Kidney (tissue), 14 donors: ENCODE data around the gene CUX1. TPM values are rescaled to one million over a fixed set of nuclear protein-coding genes. Genes with fewer than 3 reads are reported as not detected.
"Not testable (repeated sequence)": the region's sequence is repeated elsewhere in the genome, so short reads cannot be mapped to it uniquely, and the experiment has no call there.

Experiments used
- DNase-seq, 5 donors: peaks; one replicate each; pipeline ENCODE4 v3.0.0-alpha.2; 2013 to 2020
- FAIRE-seq: peaks from 2 replicates; lab custom pipeline; 2012; peaks lifted over from hg19 to GRCh38; lab: Jason Lieb, UNC
- H3K27ac ChIP-seq, 2 donors: one replicate each; pipeline ENCODE4 v1.7.0; 2013; ENCODE audit warnings: low read depth in 2 of 2, low read length in 2 of 2, inconsistent platforms in 1 of 2
- H3K27me3 ChIP-seq: one replicate; pipeline ENCODE4 v1.7.1; 2013; ENCODE audit warnings: low read length, inconsistent platforms; ENCODE audit not compliant: control insufficient read depth, insufficient read depth
- H3K36me3 ChIP-seq, 3 donors: one replicate each; pipeline versions ENCODE4 v1.7.0 to v1.7.1; 2013; ENCODE audit warnings: low read length in 3 of 3, control low read depth in 1 of 3, inconsistent platforms in 1 of 3; ENCODE audit not compliant: insufficient read depth in 3 of 3, control insufficient read depth in 2 of 3
- H3K4me1 ChIP-seq, 3 donors: one replicate each; pipeline versions ENCODE4 v1.7.0 to v1.7.1; 2013; ENCODE audit warnings: low read length in 3 of 3, inconsistent platforms in 1 of 3, low read depth in 1 of 3; ENCODE audit not compliant: control insufficient read depth in 2 of 3, insufficient read depth in 2 of 3
- H3K4me3 ChIP-seq, 3 donors: one replicate each; pipeline versions ENCODE4 v1.7.0 to v1.8.1; 2013; ENCODE audit warnings: low read length in 3 of 3, control low read depth in 1 of 3, inconsistent platforms in 1 of 3
- H3K9ac ChIP-seq, 3 donors: one replicate each; pipeline versions ENCODE4 v1.7.0 to v1.7.1; 2013; ENCODE audit warnings: low read length in 3 of 3, control low read depth in 1 of 3, inconsistent platforms in 1 of 3
- H3K9me3 ChIP-seq, 3 donors: one replicate each; pipeline versions ENCODE4 v1.7.0 to v1.7.1; 2013; ENCODE audit warnings: low read length in 3 of 3, control low read depth in 1 of 3, inconsistent platforms in 1 of 3; ENCODE audit not compliant: control insufficient read depth in 2 of 3, insufficient read depth in 1 of 3
- intact Hi-C: fragments of 100-400 bp; cut with DNase I; formaldehyde crosslinking; loops from one replicate; pipeline ENCODE4 v1.11.1; 2022
- polyA plus RNA-seq: library from polyadenylated mRNA; stranded (reverse); fragments of 350-450 nt; fragmentation: Illumina TruSeq; extraction: RNeasy Lipid Tissue Mini Kit (QIAGEN cat#74804); gene quantifications from one replicate; pipeline ENCODE4 v1.2.3, GENCODE V29; 2014; ENCODE audit warnings: low read depth, low replicate concordance; ENCODE audit not compliant: insufficient read depth
- total RNA-seq: library from RNA; stranded (reverse); fragmentation: NEBNext Ultra II Directional; extraction: Animal tissue kit (Norgen Biotek cat#: 25700); gene quantifications from one replicate; pipeline ENCODE4 v1.2.1, GENCODE V29; 2021
- TF ChIP-seq, protein P1 (sequence below): IDR thresholded peaks from 3 replicates; pipeline ENCODE4 v1.5.1; 2012; ENCODE audit warnings: mild to moderate bottlenecking, moderate library complexity, borderline replicate concordance; ENCODE audit not compliant: insufficient read depth; ENCODE audit errors: extremely low read depth
- donor health status: control.
- donor health status: control.
- donor health status: control.
- donor health status: control.
- donor health status: control.
- donor health status: DM: yes; HTN: yes; CAD: no.
- donor health status: Normal renal cell carcinoma (clear cell type).

The CUX1 gene
- total and polyA plus RNA-seq, 2 donors from 2014 or later: 71.4 to 126 TPM

DNA sequence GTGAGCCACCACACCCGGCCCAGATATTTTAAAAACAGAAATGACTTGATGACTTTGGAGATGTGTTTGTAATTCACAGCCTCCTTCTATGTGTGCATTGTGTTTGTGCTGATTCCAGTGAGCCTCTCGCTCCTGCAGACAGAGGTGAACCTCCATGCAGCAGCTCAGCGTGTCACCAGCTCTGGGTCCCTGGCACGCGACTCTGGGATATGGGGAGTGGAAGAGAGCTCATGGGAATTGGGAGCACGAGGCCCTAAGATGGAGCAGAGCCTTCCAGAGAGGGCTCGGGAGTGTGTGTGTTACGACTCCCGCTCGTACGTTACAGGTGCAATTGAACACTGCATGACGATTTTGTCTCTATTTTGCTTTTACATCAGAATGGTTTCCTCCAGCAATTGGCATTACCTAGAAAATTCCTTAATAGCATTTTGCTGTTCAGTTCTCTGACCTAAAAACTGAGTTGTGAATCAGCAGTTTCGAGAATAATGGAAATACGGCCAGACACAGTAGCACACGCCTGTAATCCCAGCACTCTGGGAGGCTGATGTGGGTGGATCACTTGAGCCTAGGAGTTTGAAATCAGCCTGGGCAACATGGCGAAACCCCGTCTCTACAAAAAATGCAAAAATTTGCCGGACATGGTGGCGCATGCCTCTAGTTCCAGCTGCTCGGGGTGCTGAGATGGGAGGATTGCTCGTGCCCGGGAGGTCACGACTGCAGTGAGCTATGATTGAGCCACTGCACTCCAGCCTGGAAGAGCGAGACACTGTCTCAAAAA, 204.6 kb downstream of the CUX1 start:
- no peak overlapping the region for H3K27ac ChIP-seq
- no peaks in the 10 kb centered on the region for H3K36me3 ChIP-seq
- no peaks in the 10 kb centered on the region for H3K27me3 ChIP-seq
- H3K4me1 ChIP-seq: no peaks in the 10 kb centered on the region
- no peak overlapping the region for H3K4me3 ChIP-seq
- no peak for FAIRE-seq
- TF ChIP-seq, protein P1, sequence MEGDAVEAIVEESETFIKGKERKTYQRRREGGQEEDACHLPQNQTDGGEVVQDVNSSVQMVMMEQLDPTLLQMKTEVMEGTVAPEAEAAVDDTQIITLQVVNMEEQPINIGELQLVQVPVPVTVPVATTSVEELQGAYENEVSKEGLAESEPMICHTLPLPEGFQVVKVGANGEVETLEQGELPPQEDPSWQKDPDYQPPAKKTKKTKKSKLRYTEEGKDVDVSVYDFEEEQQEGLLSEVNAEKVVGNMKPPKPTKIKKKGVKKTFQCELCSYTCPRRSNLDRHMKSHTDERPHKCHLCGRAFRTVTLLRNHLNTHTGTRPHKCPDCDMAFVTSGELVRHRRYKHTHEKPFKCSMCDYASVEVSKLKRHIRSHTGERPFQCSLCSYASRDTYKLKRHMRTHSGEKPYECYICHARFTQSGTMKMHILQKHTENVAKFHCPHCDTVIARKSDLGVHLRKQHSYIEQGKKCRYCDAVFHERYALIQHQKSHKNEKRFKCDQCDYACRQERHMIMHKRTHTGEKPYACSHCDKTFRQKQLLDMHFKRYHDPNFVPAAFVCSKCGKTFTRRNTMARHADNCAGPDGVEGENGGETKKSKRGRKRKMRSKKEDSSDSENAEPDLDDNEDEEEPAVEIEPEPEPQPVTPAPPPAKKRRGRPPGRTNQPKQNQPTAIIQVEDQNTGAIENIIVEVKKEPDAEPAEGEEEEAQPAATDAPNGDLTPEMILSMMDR: no peak
- peak in 1 of 5 donors; percentile 37 for DNase-seq
- H3K9ac ChIP-seq: no peak overlapping the region
- no peaks in the 10 kb centered on the region for H3K9me3 ChIP-seq
- intact Hi-C loops: no loop called here

DNA sequence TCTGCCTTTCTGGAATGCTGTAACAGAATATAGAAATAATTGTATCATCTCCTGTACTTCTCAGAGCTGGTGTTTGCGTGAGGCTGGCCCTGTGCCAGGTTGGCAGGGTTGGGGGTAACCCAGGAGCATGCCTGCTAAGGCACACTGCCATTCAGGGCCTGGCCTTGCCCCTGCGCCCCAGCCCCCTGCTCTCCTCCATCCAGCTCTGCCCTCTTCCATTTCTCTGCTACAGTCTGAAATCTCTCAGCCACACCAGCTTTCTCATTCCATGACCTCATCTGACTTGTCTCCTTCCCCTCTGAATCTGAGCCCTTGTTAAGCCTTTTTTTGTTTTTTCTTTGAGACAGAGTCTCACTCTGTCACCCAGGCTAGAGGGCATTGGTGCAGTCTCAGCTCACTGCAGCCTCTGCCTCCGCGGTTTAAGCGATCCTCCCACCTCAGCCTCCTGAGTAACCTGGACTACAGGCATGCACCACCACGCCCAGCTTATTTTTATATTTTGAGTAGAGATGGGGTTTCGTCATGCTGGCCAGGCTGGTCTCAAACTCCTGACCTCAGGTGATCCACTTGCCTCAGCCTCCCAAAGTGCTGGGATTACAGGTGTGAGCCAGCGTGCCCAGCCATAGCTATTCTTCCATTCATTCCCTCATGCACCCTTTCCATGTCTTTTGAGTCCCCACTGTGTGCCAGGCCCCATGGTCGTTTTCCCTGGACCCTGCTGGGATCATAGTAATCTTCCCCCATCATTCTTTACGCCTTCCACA, 206.8 kb downstream of the CUX1 start:
- DNase-seq: peak in 1 of 5 donors; percentile 34
- Histone ChIP-seq H3K27ac (peak overlapping the region in 1 of 2 donors; percentile 74), H3K4me1 (no peaks in the 10 kb centered on the region), H3K9ac (no peak overlapping the region), H3K27me3 (no peaks in the 10 kb centered on the region), H3K36me3 (no peaks in the 10 kb centered on the region), H3K9me3 (no peaks in the 10 kb centered on the region), H3K4me3 (no peak overlapping the region)
- intact Hi-C loops: no loop called here
- no peak for FAIRE-seq
- TF ChIP-seq, protein P1: no peak

DNA sequence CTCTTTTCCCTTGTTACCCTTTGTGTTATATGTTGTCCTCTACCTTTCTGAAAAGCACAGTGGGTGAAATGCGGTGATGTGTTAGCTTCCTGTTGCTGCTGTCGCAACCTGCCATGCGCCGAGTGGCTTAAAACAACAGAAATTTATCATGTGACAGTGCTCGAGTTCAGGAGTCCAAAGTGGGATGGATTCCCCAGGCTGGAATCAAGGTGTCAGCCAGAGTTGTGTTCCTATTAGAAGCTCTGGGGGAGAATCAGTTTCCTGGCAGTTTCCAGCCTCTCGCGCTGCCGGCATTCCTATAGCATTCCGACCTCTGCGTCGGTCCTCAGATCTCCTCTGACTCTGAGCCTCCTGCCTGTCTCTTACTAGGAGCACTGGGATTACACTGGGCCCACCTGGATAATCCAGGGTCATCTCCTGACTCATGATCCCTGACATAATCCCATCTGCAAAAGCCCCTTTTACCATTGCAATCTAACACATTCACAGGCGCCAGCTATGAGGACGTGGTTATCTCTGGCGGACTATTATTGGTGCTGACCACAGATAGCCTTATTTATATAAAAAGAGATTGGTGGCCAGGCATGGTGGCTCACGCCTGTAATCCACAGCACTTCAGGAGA, 207.5 kb downstream of the CUX1 start:
- no peaks in the 10 kb centered on the region for H3K9me3 ChIP-seq
- H3K9ac ChIP-seq: no peak overlapping the region
- TF ChIP-seq, protein P1: no peak
- H3K4me1 ChIP-seq: no peaks in the 10 kb centered on the region
- H3K36me3 ChIP-seq: peaks cover 0 to 5% (median 0%) of the 10 kb centered on the region in 3 donors
- intact Hi-C loops: no loop called here
- no peak overlapping the region for H3K4me3 ChIP-seq
- H3K27me3 ChIP-seq: no peaks in the 10 kb centered on the region
- peak overlapping the region; percentile 40 to 56 for H3K27ac ChIP-seq
- DNase-seq (peak; percentile 22 to 72 (median 51)), FAIRE-seq (no peak)

DNA sequence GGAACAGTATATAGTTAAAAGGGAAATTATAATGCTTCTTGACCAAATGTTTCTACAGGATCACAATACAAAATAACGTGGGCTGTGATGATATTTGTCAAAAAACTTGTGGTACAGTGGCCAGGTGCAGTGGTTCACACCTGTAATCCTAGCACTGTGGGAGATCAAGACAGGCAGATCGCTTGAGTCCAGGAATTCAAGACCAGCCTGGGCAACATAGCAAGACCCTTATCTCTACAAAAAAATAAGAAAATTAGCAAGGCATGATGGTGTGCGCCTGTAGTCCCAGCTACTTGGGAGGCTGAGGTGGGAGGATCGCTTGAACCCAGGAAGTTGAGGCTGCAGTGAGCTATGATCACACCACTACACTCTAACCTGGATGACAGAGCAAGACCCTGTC, 208.4 kb downstream of the CUX1 start:
- intact Hi-C loops, FAIRE-seq: not testable (repeated sequence)

More for the DNA sequence above, 208.4 kb downstream of the CUX1 start:
- H3K4me1 ChIP-seq, H3K27ac ChIP-seq, H3K9me3 ChIP-seq, H3K9ac ChIP-seq, H3K27me3 ChIP-seq, DNase-seq, H3K4me3 ChIP-seq, H3K36me3 ChIP-seq: not testable (repeated sequence)
